ENCODE results near the gene ESYT2. TPM values are rescaled to one million over a fixed set of nuclear protein-coding genes. Genes with fewer than 3 reads are reported as not detected.

The ESYT2 gene, protein sequence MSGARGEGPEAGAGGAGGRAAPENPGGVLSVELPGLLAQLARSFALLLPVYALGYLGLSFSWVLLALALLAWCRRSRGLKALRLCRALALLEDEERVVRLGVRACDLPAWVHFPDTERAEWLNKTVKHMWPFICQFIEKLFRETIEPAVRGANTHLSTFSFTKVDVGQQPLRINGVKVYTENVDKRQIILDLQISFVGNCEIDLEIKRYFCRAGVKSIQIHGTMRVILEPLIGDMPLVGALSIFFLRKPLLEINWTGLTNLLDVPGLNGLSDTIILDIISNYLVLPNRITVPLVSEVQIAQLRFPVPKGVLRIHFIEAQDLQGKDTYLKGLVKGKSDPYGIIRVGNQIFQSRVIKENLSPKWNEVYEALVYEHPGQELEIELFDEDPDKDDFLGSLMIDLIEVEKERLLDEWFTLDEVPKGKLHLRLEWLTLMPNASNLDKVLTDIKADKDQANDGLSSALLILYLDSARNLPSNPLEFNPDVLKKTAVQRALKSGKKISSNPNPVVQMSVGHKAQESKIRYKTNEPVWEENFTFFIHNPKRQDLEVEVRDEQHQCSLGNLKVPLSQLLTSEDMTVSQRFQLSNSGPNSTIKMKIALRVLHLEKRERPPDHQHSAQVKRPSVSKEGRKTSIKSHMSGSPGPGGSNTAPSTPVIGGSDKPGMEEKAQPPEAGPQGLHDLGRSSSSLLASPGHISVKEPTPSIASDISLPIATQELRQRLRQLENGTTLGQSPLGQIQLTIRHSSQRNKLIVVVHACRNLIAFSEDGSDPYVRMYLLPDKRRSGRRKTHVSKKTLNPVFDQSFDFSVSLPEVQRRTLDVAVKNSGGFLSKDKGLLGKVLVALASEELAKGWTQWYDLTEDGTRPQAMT
- 101 and 111 TPM in 2 replicates for total RNA-seq

DNA sequence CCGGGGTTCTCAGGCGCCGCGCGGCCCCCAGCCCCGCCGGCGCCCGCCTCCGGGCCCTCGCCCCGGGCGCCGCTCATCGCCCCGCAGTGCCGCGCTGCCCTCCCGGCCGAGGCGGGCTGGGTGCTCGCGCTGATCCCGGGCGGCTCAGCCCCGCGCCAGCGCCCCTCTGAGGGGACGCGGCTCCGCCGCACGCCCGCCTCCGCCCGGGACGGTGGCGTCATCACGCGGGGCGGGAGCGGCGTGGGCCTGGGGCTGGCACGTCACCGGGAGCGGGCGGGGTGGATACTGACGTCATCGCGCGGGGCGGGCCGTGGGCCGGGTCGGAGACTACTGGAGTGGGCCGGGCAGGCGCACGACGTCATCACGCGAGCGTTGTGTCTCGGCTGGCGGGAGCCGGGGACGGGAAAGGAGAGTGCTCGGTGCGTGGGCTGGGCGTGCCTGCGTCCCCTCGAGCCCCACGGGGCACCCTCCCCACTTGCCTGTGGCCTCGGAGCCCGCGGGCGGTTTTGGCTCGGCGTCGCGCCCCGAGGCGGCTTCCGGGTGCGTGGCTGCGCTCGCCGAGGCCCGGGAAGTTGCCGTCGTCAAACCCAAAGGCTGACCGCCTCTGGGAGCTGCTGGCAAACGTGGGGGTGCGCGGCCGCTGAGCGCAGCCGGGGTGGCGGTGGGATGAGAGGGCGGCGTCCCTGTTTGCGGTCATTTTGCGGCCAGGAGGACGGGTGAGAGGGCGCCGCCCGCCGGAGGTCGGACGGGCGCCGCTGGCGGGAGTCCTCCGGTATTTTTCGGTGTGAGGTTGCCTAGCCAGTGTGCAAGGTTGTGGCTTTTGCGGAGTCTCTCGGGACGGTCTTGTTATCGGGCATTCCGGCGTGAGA is at the start of gene ESYT2:
TSS of gene ESYT2 (minus strand) at position 168 of the 869 bp plus-strand sequence. CDS start at position 77, 91 bp downstream.

DNA sequence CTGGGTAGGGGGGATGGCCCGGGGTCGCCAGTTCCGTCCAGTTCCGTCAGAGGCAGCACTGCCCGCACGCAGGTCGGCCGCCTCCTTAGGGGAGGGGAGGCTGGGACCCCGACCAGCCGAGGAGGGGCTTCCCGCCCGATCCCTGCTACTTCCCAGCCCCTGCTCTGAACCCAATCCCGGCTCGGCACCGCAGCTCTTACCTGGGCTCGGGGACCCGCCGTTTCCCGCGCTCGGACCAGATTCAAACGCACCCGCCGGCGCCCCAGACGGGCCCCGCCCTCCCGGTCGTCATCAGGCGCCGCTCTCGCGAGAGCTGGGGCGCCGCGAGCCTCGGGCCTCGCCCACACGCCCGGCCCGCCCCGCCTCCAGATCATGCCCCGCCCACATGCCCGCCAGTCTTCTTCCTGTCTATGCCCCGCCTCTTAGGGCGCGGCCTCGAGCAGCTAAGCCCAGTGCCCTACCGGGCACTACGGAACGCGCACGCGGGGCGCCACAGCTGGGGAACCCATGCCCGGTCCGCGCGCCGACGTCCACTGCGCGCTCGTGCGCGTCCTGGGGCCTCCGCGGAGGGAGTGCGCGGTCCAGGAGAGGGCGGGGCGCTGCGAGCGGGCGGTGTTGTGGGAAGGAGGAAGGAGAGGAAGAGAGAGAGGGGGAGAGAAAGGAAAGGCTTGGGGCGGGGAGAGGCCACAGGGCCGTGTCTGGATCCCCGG is 124.6 kb downstream of the ESYT2 start, which contains the start of gene NCAPG2:
TSS of gene NCAPG2 (minus strand) at position 281 of the 710 bp plus-strand sequence. CDS start 2,905 bp downstream, outside the sequence.

Other genes with a start within 250 kb of the ESYT2 start
- gene PTPRN2, start 241.7 kb downstream of the ESYT2 start, total RNA-seq = 1.2 and 2.8 TPM in 2 replicates
- gene NCAPG2, start 124.7 kb downstream of the ESYT2 start, total RNA-seq = 3.4 and 4.8 TPM in 2 replicates
- gene DYNC2I1, start 27.0 kb upstream of the ESYT2 start, total RNA-seq = 4.9 and 5.3 TPM in 2 replicates